Endothelial cell of umbilical vein (primary cell): ENCODE data around the gene KCNJ8. TPM values are rescaled to one million over a fixed set of nuclear protein-coding genes. Genes with fewer than 3 reads are reported as not detected.
A peak's percentile ranks its signal among the peaks of the same experiment; 100 is the strongest.

ENCODE experiments used
- BruUV-seq: library from RNA; stranded (reverse); fragments of 400-500 nt; replicated peaks from 2 replicates; lab custom pipeline; 2021; lab: Mats Ljungman, UMichigan
- CTCF ChIA-PET: fragments of 300-600, 350-600 bp; sonication (Branson Sonifier 250); formaldehyde crosslinking; loops from one replicate; lab custom pipeline; 2021; ENCODE audit warnings: antibody characterized with exemption, inconsistent platforms; lab: Charles Lee
- POLR2A ChIA-PET: fragments of 300-600, 350-600 bp; sonication (Branson Sonifier 250); formaldehyde crosslinking; loops from one replicate; lab custom pipeline; 2021; ENCODE audit warnings: antibody characterized with exemption, inconsistent platforms; lab: Charles Lee
- DNase-seq: peaks from one replicate; pipeline ENCODE4 v3.0.0-alpha.2; 2011; ENCODE audit warnings: low read depth, low spot score
- FAIRE-seq: peaks from 2 replicates; lab custom pipeline; 2011; peaks lifted over from hg19 to GRCh38; lab: Jason Lieb, UNC
- H2AFZ ChIP-seq: 2 replicates; pipeline ENCODE4 v1.6.0; 2012; ENCODE audit warnings: low read depth, low read length, control low read depth, inconsistent platforms
- H3K27ac ChIP-seq: 2 replicates; pipeline ENCODE4 v1.5.1; 2011; ENCODE audit warnings: low read depth, mild to moderate bottlenecking, control low read depth, low read length, moderate library complexity; ENCODE audit not compliant: insufficient read depth
- H3K27me3 ChIP-seq, 2 experiments: 2 replicates each; pipeline versions ENCODE4 v1.6.0 to v1.6.1; 2011; ENCODE audit warnings: low read length in 2 of 2, mixed read lengths in 1 of 2; ENCODE audit not compliant: control insufficient read depth in 2 of 2, insufficient read depth in 2 of 2
- H3K36me3 ChIP-seq, 2 experiments: 2 replicates in 1 of 2; 3 replicates in 1 of 2; pipeline ENCODE4 v1.5.1; 2011; ENCODE audit warnings: low read length in 2 of 2, mild to moderate bottlenecking in 1 of 2, moderate library complexity in 1 of 2; ENCODE audit not compliant: control insufficient read depth in 2 of 2, insufficient read depth in 2 of 2; ENCODE audit errors: extremely low read depth in 1 of 2
- H3K4me1 ChIP-seq: 3 replicates; pipeline ENCODE4 v1.5.1; 2011; ENCODE audit warnings: mild to moderate bottlenecking, low read length; ENCODE audit not compliant: control insufficient read depth, insufficient read depth; ENCODE audit errors: extremely low read depth
- H3K4me2 ChIP-seq: 2 replicates; pipeline ENCODE4 v1.6.1; 2011; ENCODE audit warnings: low read length, control low read depth, mixed read lengths; ENCODE audit not compliant: insufficient read depth
- H3K4me3 ChIP-seq, 3 experiments: fragments of 200-600 bp in 1 of 3; sonication (generic), shearing (Covaris generic) in 1 of 3; replicated peaks in 1 of 3; 2 replicates each; pipeline ENCODE4 v1.5.1; 2011 to 2016; ENCODE audit warnings: control low read depth in 3 of 3, low read length in 3 of 3, mild to moderate bottlenecking in 2 of 3, inconsistent platforms in 1 of 3, low read depth in 1 of 3, moderate library complexity in 1 of 3; ENCODE audit not compliant: insufficient read depth in 1 of 3
- H3K79me2 ChIP-seq: 2 replicates; pipeline ENCODE4 v1.6.0; 2012; ENCODE audit warnings: low read length, inconsistent platforms; ENCODE audit not compliant: control insufficient read depth, insufficient read depth
- H3K9ac ChIP-seq: replicated peaks from 2 replicates; pipeline ENCODE3; 2011; ENCODE audit warnings: low read length, control low read depth; ENCODE audit not compliant: insufficient read depth; ENCODE audit errors: extremely low read depth
- H3K9me1 ChIP-seq: replicated peaks from 3 replicates; pipeline ENCODE4 v1.6.0; 2011; ENCODE audit warnings: mild to moderate bottlenecking, low read length; ENCODE audit not compliant: control insufficient read depth, insufficient read depth; ENCODE audit errors: extremely low read depth
- H3K9me3 ChIP-seq: replicated peaks from 2 replicates; pipeline ENCODE4 v1.5.1; 2012; ENCODE audit warnings: low read length, inconsistent platforms; ENCODE audit not compliant: control insufficient read depth, insufficient read depth
- H4K20me1 ChIP-seq: replicated peaks from 2 replicates; pipeline ENCODE3; 2011; ENCODE audit warnings: mild to moderate bottlenecking, low read length; ENCODE audit not compliant: control insufficient read depth, insufficient read depth; ENCODE audit errors: extremely low read depth
- GATA2 ChIP-seq: IDR thresholded peaks from 2 replicates; pipeline ENCODE4 v1.7.0; 2011; ENCODE audit warnings: low read depth, mild to moderate bottlenecking, moderate library complexity, mixed read lengths, low read length; ENCODE audit not compliant: insufficient read length, insufficient read depth
- JUN ChIP-seq: IDR thresholded peaks from 2 replicates; pipeline ENCODE4 v1.6.1; 2011; ENCODE audit warnings: borderline replicate concordance, low read depth; ENCODE audit not compliant: insufficient read length, insufficient read depth
- dilution Hi-C: fragments of 300-500 bp; cut with MboI; formaldehyde crosslinking; loops from one replicate; pipeline ENCODE4 v1.15.0; 2019; ENCODE audit warnings: low sequenced_read_pairs; ENCODE audit not compliant: extremely low pct_ligation_motif_present
- intact Hi-C: fragments of 100-400 bp; cut with micrococcal nuclease; formaldehyde crosslinking; loops from one replicate; pipeline ENCODE4 v1.10.0; 2022
- polyA plus RNA-seq, 4 experiments: library from polyadenylated mRNA; depleted of rRNA in 3 of 4; stranded (reverse) in 3 of 4; unstranded in 1 of 4; fragments of >200 nt; gene quantifications; 2 replicates each; pipeline versions ENCODE4 v1.2.1 to v1.2.3, GENCODE V29; 2011 to 2012; ENCODE audit warnings: missing spikeins in 1 of 4
- total RNA-seq: library from RNA; stranded (reverse); gene quantifications from 2 replicates; pipeline ENCODE4 v1.2.3, GENCODE V29; 2021
- TF ChIP-seq, protein P1 (sequence below): IDR thresholded peaks from 2 replicates; pipeline ENCODE4 v1.6.1; 2011; ENCODE audit not compliant: insufficient read depth, insufficient read length

Gene KCNJ8
- total and polyA plus RNA-seq, 2 donors (not counting 3 experiments of a cell fraction or from before 2014, with no cell fraction given): not detected

GRCh38 chr12:21718944-21719650 is 55.4 kb downstream of the KCNJ8 start:
- Histone ChIP-seq H2AFZ (no peak overlapping the region), H3K4me1 (peaks cover 22% of the 10 kb centered on the region), H3K9me3 (no peaks in the 10 kb centered on the region), H4K20me1 (no peaks in the 10 kb centered on the region), H3K27me3 (no peaks in the 10 kb centered on the region), H3K27ac (no peak overlapping the region), H3K79me2 (no peaks in the 10 kb centered on the region), H3K9ac (no peak overlapping the region), H3K36me3 (no peaks in the 10 kb centered on the region), H3K4me3 (no peak overlapping the region), H3K4me2 (peak overlapping the region; percentile 64), H3K9me1 (no peaks in the 10 kb centered on the region)
- BruUV-seq: no TSS peak
- peak; percentile 41 for DNase-seq
- CTCF ChIA-PET: interaction anchor here (1.0 to 2.0 kb wide), 2 partner anchors 9 to 21 kb away, joined by 3 to 10 read pairs; no protein-coding TSS in a partner anchor
- intact Hi-C loops (no loop called here), dilution Hi-C loops (no loop called here)
- POLR2A ChIA-PET: no interaction called here
- FAIRE-seq: no peak
- no peak for TF ChIP-seq JUN
- TF ChIP-seq GATA2: no peak

DNA sequence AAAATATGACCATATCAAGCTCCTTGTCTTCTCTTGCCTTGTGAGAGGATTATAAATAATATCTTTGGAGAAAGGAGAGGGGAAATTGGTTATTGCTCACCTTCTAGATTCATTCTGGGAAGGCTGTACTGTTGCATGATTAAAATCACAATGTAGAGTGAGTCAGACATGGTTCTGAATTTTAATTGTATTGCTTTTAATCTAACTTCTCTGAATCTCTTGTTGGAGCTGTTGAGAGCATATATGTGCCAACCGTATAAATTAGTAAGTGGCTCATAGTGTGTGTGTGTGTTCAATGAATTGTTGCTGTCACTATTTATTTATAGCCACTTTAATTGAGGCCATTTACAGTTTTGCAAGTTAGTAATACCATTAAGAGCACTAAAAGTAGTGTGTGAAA is 56.1 kb downstream of the KCNJ8 start:
- no peak overlapping the region for H3K27ac ChIP-seq
- H4K20me1 ChIP-seq: no peaks in the 10 kb centered on the region
- ChIA-PET CTCF (interaction anchor here (0.6 to 2.0 kb wide), 2 partner anchors 21 to 271 kb away, joined by 3 to 10 read pairs; no protein-coding TSS in a partner anchor), POLR2A (no interaction called here)
- H2AFZ ChIP-seq: no peak overlapping the region
- DNase-seq (peak; percentile 59), FAIRE-seq (peak; percentile 35)
- no TSS peak for BruUV-seq
- no peak overlapping the region for H3K9ac ChIP-seq
- H3K4me1 ChIP-seq: peaks cover 22% of the 10 kb centered on the region
- H3K4me3 ChIP-seq: no peak overlapping the region
- no peaks in the 10 kb centered on the region for H3K9me3 ChIP-seq
- H3K79me2 ChIP-seq: no peaks in the 10 kb centered on the region
- no peaks in the 10 kb centered on the region for H3K9me1 ChIP-seq
- dilution Hi-C loops: no loop called here
- intact Hi-C loops: no loop called here
- H3K4me2 ChIP-seq: peak overlapping the region; percentile 64
- TF ChIP-seq, protein P1, sequence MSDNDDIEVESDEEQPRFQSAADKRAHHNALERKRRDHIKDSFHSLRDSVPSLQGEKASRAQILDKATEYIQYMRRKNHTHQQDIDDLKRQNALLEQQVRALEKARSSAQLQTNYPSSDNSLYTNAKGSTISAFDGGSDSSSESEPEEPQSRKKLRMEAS: no peak
- no peaks in the 10 kb centered on the region for H3K36me3 ChIP-seq
- no peaks in the 10 kb centered on the region for H3K27me3 ChIP-seq
